IMR-90 (cell line): ENCODE results near the gene OPRM1. TPM values are rescaled to one million over a fixed set of nuclear protein-coding genes. Genes with fewer than 3 reads are reported as not detected.

Experiments
- ATAC-seq: fragments of 200-7000 bp; cut with Tn5 transposase; 2 replicates; pipeline ENCODE4 v1.9.1; 2020; ENCODE audit warnings: low read depth, mild to moderate bottlenecking, moderate library complexity
- BruUV-seq: library from RNA; stranded (reverse); fragments of 400-500 nt; replicated peaks from 2 replicates; lab custom pipeline; 2021; lab: Mats Ljungman, UMichigan
- CTCF ChIA-PET: fragments of 300-600 bp; formaldehyde crosslinking; extraction: SDS; loops from one replicate; lab custom pipeline; 2021; ENCODE audit warnings: antibody characterized with exemption; lab: Yijun Ruan, JAX
- POLR2A ChIA-PET: fragments of 300-600 bp; sonication (Branson Sonifier 250); formaldehyde crosslinking; loops from one replicate; lab custom pipeline; 2022; ENCODE audit warnings: antibody characterized with exemption; ENCODE audit not compliant: unreplicated experiment; lab: Charles Lee
- DNase-seq: peaks from one replicate; pipeline ENCODE4 v3.0.0; 2013
- H2AFZ ChIP-seq: replicated peaks from 2 replicates; pipeline ENCODE3; 2013; ENCODE audit warnings: low read length, mild to moderate bottlenecking; ENCODE audit not compliant: poor library complexity
- H2AK5ac ChIP-seq: 2 replicates; pipeline ENCODE4 v1.6.1; 2013; ENCODE audit warnings: low read depth, low read length, inconsistent platforms
- H2AK9ac ChIP-seq: replicated peaks from 2 replicates; pipeline ENCODE3; 2013; ENCODE audit warnings: mild to moderate bottlenecking, low read depth, low read length, moderate library complexity; ENCODE audit not compliant: poor library complexity
- H2BK120ac ChIP-seq: 2 replicates; pipeline ENCODE4 v1.6.1; 2013; ENCODE audit warnings: low read depth, low read length, inconsistent platforms
- H2BK15ac ChIP-seq: 3 replicates; pipeline ENCODE4 v1.6.1; 2013; ENCODE audit warnings: low read depth, low read length, inconsistent platforms
- H2BK20ac ChIP-seq: 2 replicates; pipeline ENCODE4 v1.6.1; 2013; ENCODE audit warnings: low read depth, mild to moderate bottlenecking, inconsistent platforms, low read length, moderate library complexity
- H2BK5ac ChIP-seq: 2 replicates; pipeline ENCODE4 v1.6.1; 2013; ENCODE audit warnings: mild to moderate bottlenecking, low read depth, low read length, inconsistent platforms; ENCODE audit not compliant: poor library complexity, severe bottlenecking
- H3K14ac ChIP-seq: replicated peaks from 2 replicates; pipeline ENCODE4 v1.6.1; 2013; ENCODE audit warnings: low read depth, low read length, inconsistent platforms
- H3K18ac ChIP-seq: 2 replicates; pipeline ENCODE4 v1.6.1; 2013; ENCODE audit warnings: low read depth, low read length, control low read depth
- H3K23ac ChIP-seq: 2 replicates; pipeline ENCODE4 v1.6.1; 2013; ENCODE audit warnings: low read depth, low read length, inconsistent platforms
- H3K27ac ChIP-seq: 2 replicates; pipeline ENCODE4 v1.5.1; 2013; ENCODE audit warnings: mild to moderate bottlenecking, control low read depth, low read length; ENCODE audit not compliant: insufficient read depth
- H3K27me3 ChIP-seq: 2 replicates; pipeline ENCODE4 v1.6.1; 2013; ENCODE audit warnings: low read length; ENCODE audit not compliant: control insufficient read depth, insufficient read depth
- H3K36me3 ChIP-seq: 2 replicates; pipeline ENCODE4 v1.6.1; 2013; ENCODE audit warnings: low read length, mixed read lengths; ENCODE audit not compliant: control insufficient read depth, insufficient read depth
- H3K4ac ChIP-seq: 2 replicates; pipeline ENCODE4 v1.6.1; 2013; ENCODE audit warnings: low read depth, low read length, inconsistent platforms
- H3K4me1 ChIP-seq: 2 replicates; pipeline ENCODE4 v1.6.1; 2013; ENCODE audit warnings: low read length, mixed read lengths; ENCODE audit not compliant: control insufficient read depth, insufficient read depth
- H3K4me2 ChIP-seq: 2 replicates; pipeline ENCODE4 v1.6.1; 2013; ENCODE audit warnings: low read depth, mild to moderate bottlenecking, control low read depth, low read length, moderate library complexity
- H3K4me3 ChIP-seq: 2 replicates; pipeline ENCODE4 v1.5.1; 2013; ENCODE audit warnings: low read depth, mild to moderate bottlenecking, control low read depth, low read length, moderate library complexity; ENCODE audit not compliant: insufficient read depth
- H3K56ac ChIP-seq: 2 replicates; pipeline ENCODE4 v1.6.1; 2013; ENCODE audit warnings: low read length, inconsistent platforms; ENCODE audit not compliant: insufficient read depth; ENCODE audit errors: extremely low read depth
- H3K79me1 ChIP-seq, 2 experiments: 2 replicates each; pipeline ENCODE4 v1.6.1; 2013; ENCODE audit warnings: low read length in 2 of 2, inconsistent platforms in 1 of 2, low read depth in 1 of 2
- H3K9ac ChIP-seq: 2 replicates; pipeline ENCODE4 v1.6.1; 2013; ENCODE audit warnings: low read depth, low read length, control low read depth
- H3K9me1 ChIP-seq: 2 replicates; pipeline ENCODE4 v1.6.1; 2013; ENCODE audit warnings: low read length, inconsistent platforms; ENCODE audit not compliant: insufficient read depth
- H3K9me3 ChIP-seq: 2 replicates; pipeline ENCODE4 v1.6.1; 2013; ENCODE audit warnings: low read length; ENCODE audit not compliant: control insufficient read depth, insufficient read depth
- H4K20me1 ChIP-seq: 2 replicates; pipeline ENCODE4 v1.6.1; 2013; ENCODE audit warnings: low read length, inconsistent platforms; ENCODE audit not compliant: insufficient read depth
- H4K5ac ChIP-seq: 2 replicates; pipeline ENCODE4 v1.6.1; 2013; ENCODE audit warnings: mild to moderate bottlenecking, low read depth, low read length, control low read depth
- H4K8ac ChIP-seq, 2 experiments: 2 replicates each; pipeline ENCODE4 v1.6.1; 2013; ENCODE audit warnings: low read depth in 2 of 2, low read length in 2 of 2, control low read depth in 1 of 2, inconsistent platforms in 1 of 2
- H4K91ac ChIP-seq: 2 replicates; pipeline ENCODE4 v1.6.1; 2013; ENCODE audit warnings: low read depth, low read length, inconsistent platforms; ENCODE audit not compliant: insufficient read depth
- CEBPB ChIP-seq: IDR thresholded peaks from 2 replicates; pipeline ENCODE4 v1.6.1; 2012; ENCODE audit warnings: low read depth, low read length, improper control_type of control experiment
- CHD1 ChIP-seq: IDR thresholded peaks from 2 replicates; pipeline ENCODE4 v1.6.1; 2012; ENCODE audit warnings: low read depth, low read length, improper control_type of control experiment
- NFE2L2 ChIP-seq: fragments of 150-350 bp; IDR thresholded peaks from 2 replicates; pipeline ENCODE4 v1.6.1; 2016; ENCODE audit warnings: low read depth, mild to moderate bottlenecking, low read length
- RAD21 ChIP-seq: IDR thresholded peaks from 2 replicates; pipeline ENCODE4 v1.6.1; 2012; ENCODE audit warnings: low read length, improper control_type of control experiment
- RFX5 ChIP-seq: IDR thresholded peaks from 2 replicates; pipeline ENCODE4 v1.8.0; 2012; ENCODE audit warnings: low read depth, mild to moderate bottlenecking, low read length, moderate library complexity
- WGBS, 2 experiments: methylation state at CpG; one replicate each; pipeline versions ENCODE4 v1.1.5 to v1.1.7; 2013; ENCODE audit warnings: missing lambda C conversion rate in 2 of 2; ENCODE audit not compliant: insufficient read length in 1 of 2; ENCODE audit errors: extremely low coverage in 2 of 2; 5-methylcytosine and 5-hydroxymethylcytosine counted together
- dilution Hi-C: fragments of 300-500 bp; cut with HindIII; formaldehyde crosslinking; loops from one replicate; pipeline ENCODE4 v1.14.3; 2018; ENCODE audit warnings: low sequenced_read_pairs; ENCODE audit not compliant: unreplicated experiment
- in situ Hi-C: fragments of 300-500 bp; cut with MboI; formaldehyde crosslinking; loops from 3 replicates; pipeline ENCODE4 v1.14.3; 2019; ENCODE audit warnings: low sequenced_read_pairs, inconsistent platforms, mixed read lengths
- intact Hi-C: fragments of 100-400 bp; cut with micrococcal nuclease; formaldehyde crosslinking; loops from 2 replicates; pipeline ENCODE4 v1.10.0; 2022
- polyA plus RNA-seq, 3 experiments: library from polyadenylated mRNA; depleted of rRNA; stranded (reverse); fragments of >200 nt; gene quantifications; 2 replicates each; pipeline ENCODE4 v1.2.3, GENCODE V29; 2012; ENCODE audit warnings: low replicate concordance in 1 of 3
- total RNA-seq: library from RNA; depleted of rRNA; stranded (reverse); fragments of >200 nt; gene quantifications from 2 replicates; pipeline ENCODE4 v1.2.3, GENCODE V29; 2012
- TF ChIP-seq, protein P1 (sequence below): fragments of 150-350 bp; IDR thresholded peaks from 2 replicates; pipeline ENCODE4 v1.6.1; 2017; ENCODE audit warnings: mild to moderate bottlenecking, antibody characterized with exemption, low read length, low read depth
- TF ChIP-seq, protein P2 (sequence below): conservative IDR thresholded peaks from 2 replicates; pipeline ENCODE4 v1.5.1; 2012; ENCODE audit warnings: mild to moderate bottlenecking, low read depth, low read length, improper control_type of control experiment
- TF ChIP-seq, protein P3 (sequence below): fragments of 150-350 bp; IDR thresholded peaks from 2 replicates; pipeline ENCODE4 v1.6.1; 2016; ENCODE audit warnings: low read depth, mild to moderate bottlenecking, low read length, moderate library complexity, borderline replicate concordance

Gene OPRM1
- total and polyA plus RNA-seq, 2 of the 4 experiments (the other 2 are of a cell fraction), result not detected

DNA sequence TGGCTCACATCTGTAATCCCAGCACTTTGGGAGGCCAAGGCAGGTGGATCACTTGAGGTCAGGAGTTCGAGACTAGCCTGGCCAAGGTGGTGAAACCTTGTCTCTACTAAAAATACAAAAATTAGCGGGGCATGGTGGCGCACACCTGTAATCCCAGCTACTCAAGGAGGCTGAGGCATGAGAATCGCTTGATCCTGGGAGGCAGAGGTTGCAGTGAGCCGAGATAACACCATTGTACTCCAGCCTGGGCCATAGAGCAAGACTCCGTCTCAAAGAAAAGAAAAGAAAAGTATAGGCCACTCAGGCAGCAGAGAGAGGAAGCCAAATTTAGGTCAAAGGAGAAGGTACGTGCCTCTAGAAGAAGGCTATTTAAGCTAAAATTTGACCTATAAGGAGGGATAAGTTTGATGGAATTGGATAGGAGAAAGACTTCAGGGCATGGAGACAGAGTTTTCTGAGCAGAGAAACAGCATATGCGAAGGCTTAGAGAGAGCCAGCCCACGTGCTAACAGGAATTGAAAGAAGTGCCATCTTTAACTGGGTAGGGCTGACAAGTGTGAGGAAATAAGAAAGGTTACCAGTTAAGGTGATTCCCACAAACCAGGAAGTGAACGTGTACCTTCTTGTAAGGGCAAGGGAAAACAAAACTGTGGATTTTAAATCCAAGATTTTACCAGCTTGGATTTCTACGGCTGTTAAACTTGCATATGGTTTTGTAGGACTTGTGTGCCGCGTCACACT is 203.7 kb downstream of the OPRM1 start:
- no peak overlapping the region for H3K56ac ChIP-seq
- no peak overlapping the region for H2BK20ac ChIP-seq
- H3K9ac ChIP-seq, result no peak overlapping the region
- no peaks in the 10 kb centered on the region for H3K79me1 ChIP-seq
- H3K9me1 ChIP-seq, result no peaks in the 10 kb centered on the region
- H3K4ac ChIP-seq, result no peak overlapping the region
- no peak overlapping the region for H2BK15ac ChIP-seq
- H3K4me2 ChIP-seq, result no peak overlapping the region
- no peak overlapping the region for H3K23ac ChIP-seq
- no peaks in the 10 kb centered on the region for H4K20me1 ChIP-seq
- H2BK5ac ChIP-seq, result no peak overlapping the region
- in situ Hi-C loops (no loop called here), intact Hi-C loops (no loop called here), dilution Hi-C loops (no loop called here)
- CTCF ChIA-PET, result no interaction called here
- no peak overlapping the region for H2AFZ ChIP-seq
- POLR2A ChIA-PET, result no interaction called here
- no peak overlapping the region for H2BK120ac ChIP-seq
- no peaks in the 10 kb centered on the region for H3K36me3 ChIP-seq
- no peaks in the 10 kb centered on the region; the same call in 1 of the 2 replicates for H3K27me3 ChIP-seq
- H3K4me3 ChIP-seq, result no peak overlapping the region
- no peak overlapping the region for H3K18ac ChIP-seq
- TF ChIP-seq, protein P1, sequence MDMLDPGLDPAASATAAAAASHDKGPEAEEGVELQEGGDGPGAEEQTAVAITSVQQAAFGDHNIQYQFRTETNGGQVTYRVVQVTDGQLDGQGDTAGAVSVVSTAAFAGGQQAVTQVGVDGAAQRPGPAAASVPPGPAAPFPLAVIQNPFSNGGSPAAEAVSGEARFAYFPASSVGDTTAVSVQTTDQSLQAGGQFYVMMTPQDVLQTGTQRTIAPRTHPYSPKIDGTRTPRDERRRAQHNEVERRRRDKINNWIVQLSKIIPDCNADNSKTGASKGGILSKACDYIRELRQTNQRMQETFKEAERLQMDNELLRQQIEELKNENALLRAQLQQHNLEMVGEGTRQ, result no peak
- TF ChIP-seq, protein P2, sequence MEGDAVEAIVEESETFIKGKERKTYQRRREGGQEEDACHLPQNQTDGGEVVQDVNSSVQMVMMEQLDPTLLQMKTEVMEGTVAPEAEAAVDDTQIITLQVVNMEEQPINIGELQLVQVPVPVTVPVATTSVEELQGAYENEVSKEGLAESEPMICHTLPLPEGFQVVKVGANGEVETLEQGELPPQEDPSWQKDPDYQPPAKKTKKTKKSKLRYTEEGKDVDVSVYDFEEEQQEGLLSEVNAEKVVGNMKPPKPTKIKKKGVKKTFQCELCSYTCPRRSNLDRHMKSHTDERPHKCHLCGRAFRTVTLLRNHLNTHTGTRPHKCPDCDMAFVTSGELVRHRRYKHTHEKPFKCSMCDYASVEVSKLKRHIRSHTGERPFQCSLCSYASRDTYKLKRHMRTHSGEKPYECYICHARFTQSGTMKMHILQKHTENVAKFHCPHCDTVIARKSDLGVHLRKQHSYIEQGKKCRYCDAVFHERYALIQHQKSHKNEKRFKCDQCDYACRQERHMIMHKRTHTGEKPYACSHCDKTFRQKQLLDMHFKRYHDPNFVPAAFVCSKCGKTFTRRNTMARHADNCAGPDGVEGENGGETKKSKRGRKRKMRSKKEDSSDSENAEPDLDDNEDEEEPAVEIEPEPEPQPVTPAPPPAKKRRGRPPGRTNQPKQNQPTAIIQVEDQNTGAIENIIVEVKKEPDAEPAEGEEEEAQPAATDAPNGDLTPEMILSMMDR, result no peak
- TF ChIP-seq CEBPB (no peak), RFX5 (no peak), CHD1 (no peak), RAD21 (no peak), NFE2L2 (no peak)
- TF ChIP-seq, protein P3, sequence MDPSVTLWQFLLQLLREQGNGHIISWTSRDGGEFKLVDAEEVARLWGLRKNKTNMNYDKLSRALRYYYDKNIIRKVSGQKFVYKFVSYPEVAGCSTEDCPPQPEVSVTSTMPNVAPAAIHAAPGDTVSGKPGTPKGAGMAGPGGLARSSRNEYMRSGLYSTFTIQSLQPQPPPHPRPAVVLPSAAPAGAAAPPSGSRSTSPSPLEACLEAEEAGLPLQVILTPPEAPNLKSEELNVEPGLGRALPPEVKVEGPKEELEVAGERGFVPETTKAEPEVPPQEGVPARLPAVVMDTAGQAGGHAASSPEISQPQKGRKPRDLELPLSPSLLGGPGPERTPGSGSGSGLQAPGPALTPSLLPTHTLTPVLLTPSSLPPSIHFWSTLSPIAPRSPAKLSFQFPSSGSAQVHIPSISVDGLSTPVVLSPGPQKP, result no peak
- DNase-seq, result no peak
- H4K91ac ChIP-seq, result no peak overlapping the region
- WGBS, 2 experiments, result 100% methylated on average over 3 of the region's 13 CpGs; no CpG with 5 or more reads in 1 of the 2 experiments
- H3K14ac ChIP-seq, result no peak overlapping the region
- H3K4me1 ChIP-seq, result peaks cover 2% of the 10 kb centered on the region; the same call in 1 of the 2 replicates
- no peak overlapping the region for H4K5ac ChIP-seq
- no peaks in the 10 kb centered on the region for H3K9me3 ChIP-seq
- H4K8ac ChIP-seq, result no peak overlapping the region
- H2AK5ac ChIP-seq, result no peak overlapping the region
- no peak for ATAC-seq
- H3K27ac ChIP-seq, result no peak overlapping the region
- no TSS peak for BruUV-seq
- H2AK9ac ChIP-seq, result no peak overlapping the region
